GM19025 (cell line): ENCODE data around the gene PHF13.
"Not testable (repeated sequence)": the region's sequence is repeated elsewhere in the genome, so short reads cannot be mapped to it uniquely, and the experiment has no call there.

Source experiments
- ATAC-seq: cut with Tn5 transposase; IDR thresholded peaks from one replicate; pipeline ENCODE4 v1.9.1; 2021; ENCODE audit warnings: mild to moderate bottlenecking, low read depth, moderate library complexity; ENCODE audit not compliant: unreplicated experiment

The PHF13 gene

DNA sequence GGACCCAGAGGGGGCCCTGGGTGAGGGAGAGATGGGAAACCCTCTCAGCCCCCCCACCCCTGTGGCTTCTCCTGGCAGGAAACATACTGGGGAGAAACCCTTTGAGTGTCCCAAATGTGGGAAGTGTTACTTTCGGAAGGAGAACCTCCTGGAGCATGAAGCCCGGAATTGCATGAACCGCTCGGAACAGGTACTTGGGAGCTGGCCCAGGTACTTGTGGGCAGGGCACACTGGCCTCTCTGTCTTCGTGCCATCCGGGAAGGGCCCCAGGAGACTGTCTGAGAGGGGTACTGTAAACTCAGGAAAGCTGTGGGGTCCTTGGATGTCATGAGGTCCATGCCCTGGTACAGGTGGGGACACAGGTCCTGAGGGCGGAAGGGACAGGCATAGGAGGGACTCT is 27.7 kb upstream of the PHF13 start:
- ATAC-seq: no peak

DNA sequence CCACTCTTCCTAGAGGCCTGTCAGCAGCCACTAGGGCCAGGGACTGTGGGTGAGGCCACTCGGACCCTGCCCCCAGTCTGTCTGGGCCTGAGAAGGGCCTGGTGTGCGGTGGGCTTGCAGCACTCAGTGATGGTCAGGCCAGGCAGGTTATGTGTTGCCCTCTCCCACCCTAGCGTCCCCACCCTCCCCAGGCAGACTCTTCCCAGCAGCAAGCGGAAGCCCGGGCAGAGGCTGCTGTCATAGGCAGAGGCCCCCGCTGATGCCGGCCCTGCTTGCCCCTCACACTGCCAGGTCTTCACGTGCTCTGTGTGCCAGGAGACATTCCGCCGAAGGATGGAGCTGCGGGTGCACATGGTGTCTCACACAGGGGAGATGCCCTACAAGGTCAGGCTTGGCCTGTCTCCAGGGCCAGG is 27.1 kb upstream of the PHF13 start:
- ATAC-seq: no peak

DNA sequence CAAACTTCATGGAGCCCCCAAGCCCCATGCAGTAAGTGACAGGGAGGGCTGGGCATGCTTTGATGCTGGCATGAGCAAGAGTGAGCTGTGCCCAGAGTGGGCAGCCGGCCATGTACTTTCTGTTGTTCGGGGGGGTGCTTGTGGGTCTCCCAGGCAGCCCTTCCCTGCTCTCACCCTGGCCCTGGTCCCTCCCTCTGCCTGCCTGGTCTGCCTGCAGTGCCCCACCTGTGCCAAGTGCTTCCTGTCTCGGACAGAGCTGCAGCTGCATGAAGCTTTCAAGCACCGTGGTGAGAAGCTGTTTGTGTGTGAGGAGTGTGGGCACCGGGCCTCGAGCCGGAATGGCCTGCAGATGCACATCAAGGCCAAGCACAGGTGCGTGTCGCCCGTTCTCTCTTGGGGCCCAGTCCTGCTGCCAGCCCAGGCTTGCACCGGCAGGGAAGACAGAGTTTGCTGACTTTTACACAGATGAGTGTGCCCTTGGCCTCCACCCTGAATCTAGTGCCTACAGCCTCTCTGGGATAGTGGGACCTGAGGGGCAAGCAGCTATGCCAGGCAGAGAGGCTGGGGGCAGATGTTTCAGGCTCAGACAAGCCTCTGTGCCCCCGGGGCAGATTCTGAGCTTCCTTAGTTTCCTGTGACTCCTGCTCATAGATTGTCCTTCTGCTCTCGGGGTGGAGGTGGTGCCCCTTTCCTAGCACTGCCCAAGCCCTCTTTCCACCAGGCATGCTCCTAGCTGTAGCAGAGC is 26.1 kb upstream of the PHF13 start:
- ATAC-seq: no peak

DNA sequence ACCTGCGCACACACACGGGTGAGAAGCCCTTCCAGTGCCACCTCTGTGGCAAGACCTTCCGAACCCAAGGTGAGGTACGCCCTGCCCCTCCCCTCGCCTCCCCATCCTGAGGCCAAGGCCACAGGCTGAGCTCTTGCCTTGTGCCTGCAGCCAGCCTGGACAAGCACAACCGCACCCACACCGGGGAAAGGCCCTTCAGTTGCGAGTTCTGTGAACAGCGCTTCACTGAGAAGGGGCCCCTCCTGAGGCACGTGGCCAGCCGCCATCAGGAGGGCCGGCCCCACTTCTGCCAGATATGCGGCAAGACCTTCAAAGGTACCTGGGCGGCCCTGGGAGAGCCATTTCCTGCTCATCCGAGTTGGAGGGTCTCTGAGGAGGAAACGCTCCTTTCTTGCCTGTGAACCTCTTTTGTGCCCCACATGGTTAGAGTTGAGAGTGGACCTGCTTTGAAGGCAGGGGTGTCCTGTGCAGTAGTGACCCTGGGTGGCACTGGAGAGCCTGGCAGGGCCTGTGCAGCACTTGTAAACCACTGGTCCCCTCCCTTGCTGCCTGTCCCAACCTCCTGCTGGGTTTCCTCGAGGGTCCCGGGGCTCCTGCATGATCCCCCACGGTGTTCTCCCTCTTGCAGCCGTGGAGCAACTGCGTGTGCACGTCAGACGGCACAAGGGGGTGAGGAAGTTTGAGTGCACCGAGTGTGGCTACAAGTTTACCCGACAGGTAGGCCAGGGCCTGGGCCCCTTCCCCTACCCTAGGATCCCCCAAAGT is 25.2 kb upstream of the PHF13 start:
- no peak for ATAC-seq

DNA sequence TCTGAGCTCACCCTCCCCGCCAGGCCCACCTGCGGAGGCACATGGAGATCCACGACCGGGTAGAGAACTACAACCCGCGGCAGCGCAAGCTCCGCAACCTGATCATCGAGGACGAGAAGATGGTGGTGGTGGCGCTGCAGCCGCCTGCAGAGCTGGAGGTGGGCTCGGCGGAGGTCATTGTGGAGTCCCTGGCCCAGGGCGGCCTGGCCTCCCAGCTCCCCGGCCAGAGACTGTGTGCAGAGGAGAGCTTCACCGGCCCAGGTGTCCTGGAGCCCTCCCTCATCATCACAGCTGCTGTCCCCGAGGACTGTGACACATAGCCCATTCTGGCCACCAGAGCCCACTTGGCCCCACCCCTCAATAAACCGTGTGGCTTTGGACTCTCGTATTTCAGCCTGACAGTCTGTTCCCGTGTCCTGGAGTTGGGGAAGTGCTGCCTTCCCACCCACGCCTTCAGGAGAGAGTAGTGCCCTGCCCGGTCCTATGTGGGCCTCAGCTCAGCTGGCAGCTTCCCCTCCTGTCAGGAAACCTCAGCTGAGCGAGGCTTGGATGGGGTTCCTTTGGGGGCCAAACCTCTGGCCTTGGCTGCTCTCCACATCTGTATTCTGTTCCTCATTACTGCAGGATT is 24.5 kb upstream of the PHF13 start:
- no peak for ATAC-seq

DNA sequence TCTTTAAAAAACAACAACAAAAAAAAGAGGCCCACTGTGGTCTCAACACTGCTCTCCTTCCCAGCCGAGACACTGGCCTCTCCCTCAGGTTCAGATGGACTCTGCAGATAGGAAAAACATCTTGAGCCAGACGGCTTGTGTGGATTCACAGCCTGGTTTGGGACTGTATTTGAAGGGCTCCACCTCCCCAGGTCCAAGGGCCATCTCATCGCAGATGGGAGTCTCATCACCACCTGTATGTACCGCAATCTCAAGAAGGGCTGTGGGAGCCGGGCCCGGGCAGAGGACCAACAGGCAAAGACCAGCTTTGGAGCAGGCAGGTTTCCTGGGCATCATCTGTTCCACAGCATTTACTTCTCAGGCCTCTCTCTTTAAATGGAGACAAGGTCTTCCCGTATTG is 23.5 kb upstream of the PHF13 start:
- ATAC-seq: no peak

DNA sequence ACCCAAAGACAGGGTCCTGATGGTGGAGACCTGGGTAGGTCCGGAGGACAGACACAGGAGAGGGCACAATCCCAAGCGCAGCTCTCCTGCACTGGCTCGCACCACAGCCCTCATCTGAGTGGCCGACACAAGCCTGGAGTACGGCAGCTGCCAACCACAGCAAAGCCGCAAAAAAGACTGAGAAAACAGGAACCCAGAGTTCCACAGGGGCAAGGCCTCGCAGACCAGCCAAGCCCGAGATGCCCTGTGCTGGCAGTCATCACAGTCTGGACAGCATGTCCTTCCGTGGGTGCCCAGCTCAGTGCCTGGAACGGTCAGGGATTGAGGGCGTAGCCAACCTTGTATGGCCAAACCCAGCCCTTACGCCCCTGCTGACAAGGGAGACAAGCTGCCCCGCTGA is 22.3 kb upstream of the PHF13 start:
- no peak for ATAC-seq

DNA sequence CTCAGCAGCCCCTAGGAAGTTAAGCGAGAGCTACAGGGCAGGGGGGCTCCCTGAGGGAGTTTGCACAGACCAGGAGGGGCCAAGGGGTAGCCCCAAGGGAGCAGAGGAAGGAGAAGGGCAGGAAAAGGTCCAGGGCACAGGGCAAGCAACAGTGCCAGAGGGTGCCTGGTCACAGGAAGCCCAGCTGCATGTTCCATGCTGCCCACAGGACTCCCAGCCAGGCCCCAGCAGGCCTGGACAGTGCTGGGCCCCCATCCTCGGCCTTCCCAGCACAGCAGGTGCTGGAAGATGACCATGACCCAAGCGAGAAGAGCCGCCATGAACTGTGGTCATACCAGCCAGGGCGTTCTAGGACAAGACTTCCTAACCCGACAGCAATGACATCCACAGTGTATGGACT is 21.9 kb upstream of the PHF13 start:
- no peak for ATAC-seq

DNA sequence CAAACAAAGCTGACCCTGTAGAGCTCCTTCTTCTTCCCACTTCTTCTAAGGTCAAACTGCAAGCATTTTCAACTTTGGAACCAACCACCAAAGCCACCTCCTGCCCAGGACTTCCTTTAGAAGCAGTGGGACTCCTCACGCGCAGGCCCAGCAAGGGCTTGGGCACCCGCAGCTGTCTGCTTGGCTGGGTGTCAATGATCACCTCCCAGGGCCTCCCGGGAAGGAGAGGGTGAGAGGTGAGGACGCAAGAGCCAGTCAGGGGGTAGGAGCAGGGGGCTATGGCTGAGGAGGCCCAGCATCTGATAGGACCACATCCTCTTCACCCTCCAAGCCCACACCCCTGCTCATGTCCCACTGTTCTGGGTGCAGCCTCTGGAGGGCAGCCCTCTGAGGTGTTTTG is 21.1 kb upstream of the PHF13 start:
- no peak for ATAC-seq

DNA sequence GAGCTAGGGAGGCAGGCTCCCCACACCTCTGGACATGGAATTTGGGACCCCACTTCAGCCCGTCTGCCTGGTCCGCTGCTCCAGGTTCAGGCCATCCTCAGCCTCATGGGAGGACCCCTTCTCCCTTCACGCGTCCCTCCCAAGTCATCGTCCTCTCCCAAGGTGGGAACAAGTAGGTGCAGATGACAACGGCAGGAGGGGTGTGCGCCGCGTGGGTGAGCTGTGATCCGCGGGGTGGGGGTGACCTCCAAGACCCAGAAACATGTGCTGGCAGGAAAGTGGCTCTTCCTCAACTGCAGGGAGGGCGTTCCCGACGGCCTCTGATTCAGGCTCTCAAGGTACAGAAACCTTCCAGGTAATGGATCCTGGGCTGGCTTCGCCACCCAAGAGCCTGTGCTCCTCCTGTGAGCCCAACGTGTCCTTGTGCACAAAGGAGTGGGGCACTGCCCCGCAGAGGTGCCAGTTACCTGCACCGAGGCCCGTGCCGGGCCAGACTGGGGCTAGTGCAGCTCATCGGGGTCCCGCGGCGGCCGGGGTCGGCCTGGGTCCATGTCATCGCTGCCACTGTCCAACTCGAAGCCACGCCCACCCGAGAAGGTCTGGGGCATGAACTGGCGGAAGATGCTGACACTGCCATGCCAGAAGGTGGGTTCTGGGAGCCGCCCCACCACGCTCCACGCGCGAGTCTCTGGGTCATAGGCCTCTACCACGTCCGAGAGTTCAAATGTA is 20.5 kb upstream of the PHF13 start:
- ATAC-seq: no peak

DNA sequence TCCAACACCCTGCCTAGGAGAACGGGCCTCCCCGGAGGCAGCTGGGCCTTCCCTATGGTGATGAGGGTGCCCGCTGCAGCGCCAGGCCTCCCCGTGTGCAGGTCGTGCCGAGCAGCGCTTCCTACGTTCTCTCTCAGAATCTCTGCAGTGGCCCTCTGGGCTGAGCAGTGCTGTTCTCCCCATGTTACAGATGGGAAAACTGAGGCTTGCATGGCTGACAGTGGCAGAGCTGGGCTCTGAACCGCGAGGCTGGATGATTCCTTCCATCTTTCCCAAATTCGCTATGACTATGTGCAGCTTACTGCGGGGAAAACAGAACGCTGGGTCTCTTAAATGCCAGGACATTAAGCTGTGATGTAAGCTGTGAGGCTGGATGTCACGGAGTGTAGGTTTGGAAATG is 19.7 kb upstream of the PHF13 start:
- no peak for ATAC-seq

DNA sequence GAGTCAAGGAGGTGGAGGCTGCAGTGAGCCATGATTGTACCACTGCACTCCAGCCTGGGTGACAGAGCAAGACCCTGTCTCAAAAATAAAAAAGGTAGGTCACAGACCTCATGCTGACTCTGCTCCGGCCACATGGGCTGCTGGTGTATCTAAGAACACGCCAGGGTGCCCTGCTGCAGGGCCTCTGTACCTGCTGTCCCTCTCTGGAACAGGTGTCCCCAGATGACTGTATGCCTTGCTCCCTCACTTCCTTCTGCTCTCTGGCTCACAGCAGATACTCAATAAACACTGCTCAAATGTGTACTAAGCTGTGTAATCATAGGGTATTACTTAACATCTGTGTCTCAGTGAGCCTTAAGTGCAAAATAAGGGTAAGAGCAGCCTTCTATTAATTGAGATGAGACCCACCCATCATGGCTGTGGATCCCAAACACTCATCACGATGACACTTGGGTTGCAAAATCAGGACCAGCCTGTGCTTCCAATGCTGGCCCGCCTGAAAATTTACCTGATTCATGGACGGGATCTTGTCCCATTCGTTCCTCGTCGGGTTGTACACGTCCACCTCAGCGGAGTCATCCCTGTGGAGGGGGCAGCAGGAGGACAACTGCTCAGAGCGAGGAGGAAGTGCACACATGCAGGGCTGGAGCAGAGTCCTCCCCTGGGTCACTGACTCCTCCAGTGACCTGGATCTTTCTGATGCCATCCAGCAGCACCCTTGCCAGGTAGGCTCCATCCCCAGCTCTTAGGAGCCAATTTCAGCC is 18.4 kb upstream of the PHF13 start:
- ATAC-seq: no peak

DNA sequence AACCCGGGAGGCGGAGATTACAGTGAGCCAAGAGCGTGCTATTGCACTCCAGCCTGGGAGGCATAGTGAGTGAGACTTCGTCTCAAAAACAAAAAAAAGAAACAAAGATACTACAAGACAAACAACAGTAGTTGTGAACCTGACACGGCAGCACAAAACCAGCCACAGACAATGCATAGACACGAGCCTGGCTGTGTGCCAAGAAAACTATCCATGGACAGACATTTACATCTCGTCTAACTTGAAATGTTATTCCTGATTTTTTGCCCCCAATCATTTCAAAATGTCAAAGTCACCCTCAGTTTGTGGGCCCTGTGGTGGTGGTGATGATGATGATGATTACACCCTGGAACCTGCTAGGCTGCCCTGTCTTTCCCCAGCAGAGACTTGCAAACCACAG is 17.2 kb upstream of the PHF13 start:
- no peak for ATAC-seq

DNA sequence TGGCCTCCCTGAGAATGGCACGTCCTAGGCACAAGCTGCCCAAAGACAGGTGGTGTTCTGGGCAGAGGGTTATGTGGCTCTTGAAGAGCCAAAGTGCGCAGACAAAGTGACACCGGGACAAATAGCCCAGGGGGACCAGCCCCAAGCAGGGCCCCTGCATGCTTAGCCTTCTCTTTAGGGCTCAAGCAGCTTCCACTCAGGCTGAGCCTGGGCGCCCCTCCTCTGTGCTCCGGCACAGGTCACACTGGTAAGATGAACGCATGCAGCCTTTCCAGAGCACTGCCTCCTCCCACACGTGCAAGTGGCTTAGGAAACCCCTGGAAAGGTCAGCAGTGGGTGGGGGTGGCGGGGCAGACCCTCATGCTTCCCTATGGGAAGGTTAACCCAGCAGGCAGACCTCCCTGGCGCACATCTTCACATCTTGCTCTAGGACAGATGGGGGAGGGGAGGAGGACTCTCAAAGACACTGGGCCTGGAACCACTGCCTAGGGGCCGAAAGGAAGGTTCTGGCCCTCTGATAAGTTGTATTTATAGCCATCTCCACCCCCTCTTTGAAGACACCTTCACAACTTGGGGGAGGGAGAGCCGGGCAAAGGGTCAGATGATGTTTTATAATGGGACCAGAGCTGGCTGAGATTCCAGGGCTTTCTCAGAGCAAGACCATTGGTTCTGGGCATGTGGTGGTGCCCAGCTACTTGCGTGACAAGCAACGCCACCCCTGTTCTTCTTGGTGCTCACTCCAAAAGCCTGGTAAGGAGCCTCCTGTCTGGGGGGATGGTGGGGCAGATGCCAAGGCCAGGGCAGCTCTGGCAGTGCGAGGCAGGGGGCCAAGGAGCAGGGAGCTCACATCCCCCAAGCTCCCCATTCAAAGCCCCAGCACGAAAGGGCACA is 16.4 kb upstream of the PHF13 start:
- no peak for ATAC-seq

DNA sequence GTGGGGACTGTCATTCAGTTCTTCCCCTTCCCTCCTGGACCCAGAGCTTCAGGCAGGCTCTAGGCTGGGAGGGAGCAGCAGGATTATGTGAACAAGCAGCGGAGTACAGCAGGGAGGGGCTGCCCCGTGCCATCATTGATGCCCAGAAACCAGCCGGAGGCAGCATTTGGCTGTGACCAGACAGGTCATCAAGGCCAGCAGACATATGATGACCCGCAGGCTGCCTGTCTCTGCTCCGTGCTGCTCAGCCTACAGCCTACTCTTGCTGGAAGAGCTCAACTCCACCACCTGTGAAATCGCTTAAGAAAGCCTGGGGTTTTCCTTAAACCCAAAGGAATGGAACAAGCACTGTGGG is 15.8 kb upstream of the PHF13 start:
- ATAC-seq: no peak

DNA sequence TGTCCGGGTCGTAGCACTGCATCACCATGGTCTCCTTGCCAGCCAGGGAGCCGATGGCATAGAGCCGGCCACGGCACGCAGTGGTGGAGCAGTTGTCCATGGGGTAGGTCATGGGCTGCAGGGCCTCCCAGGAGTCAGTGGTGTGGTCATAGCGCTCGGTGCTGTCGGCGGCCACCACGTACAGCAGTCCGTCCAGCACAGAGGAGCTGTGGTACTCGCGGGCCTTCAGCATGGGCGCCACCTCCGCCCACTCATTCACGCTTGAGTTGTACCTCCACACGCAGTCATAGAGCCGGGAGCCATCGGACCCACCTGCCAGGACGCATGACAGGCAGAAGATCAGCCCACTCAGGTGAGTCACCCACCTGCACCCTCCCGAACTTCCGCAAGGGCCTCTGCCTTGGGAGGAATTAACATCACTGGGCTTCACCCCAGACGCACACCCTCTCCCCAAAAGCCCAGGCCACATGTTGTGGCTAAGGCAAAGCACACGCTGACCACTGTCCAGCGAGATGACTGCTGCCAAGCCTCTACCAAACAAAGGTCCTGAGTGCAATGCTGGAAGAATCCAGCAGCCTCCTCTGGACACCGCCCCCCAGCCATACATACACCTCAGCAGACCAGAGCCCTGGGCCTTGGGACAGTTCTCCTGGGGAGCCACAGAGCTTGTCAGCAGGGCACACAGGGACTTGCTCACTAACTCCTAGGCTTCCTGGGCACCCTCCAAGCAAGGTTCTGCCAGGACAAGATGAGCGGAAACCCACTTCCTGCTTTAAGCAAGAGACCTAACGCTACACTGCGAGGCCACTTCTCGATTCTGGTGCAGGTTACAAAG is 14.2 kb upstream of the PHF13 start:
- no peak for ATAC-seq

DNA sequence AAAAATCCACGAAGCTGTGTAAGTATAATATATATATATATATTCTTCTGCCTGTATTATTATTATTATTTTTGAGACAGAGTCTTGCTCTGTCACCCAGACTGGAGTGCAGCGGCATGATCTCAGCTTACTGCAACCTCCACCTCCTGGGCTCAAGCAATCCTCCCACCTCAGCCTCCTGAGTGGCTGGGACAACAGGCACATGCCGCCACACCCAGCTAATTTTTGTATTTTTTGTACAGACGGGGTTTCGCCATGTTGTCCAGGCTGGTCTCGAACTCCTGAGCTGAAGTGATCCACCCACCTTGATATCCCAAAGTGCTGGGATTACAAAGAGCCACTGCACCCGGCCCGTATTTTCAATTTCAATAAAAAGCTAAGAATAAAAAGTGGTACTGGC is 13.5 kb upstream of the PHF13 start:
- not testable (repeated sequence) for ATAC-seq

DNA sequence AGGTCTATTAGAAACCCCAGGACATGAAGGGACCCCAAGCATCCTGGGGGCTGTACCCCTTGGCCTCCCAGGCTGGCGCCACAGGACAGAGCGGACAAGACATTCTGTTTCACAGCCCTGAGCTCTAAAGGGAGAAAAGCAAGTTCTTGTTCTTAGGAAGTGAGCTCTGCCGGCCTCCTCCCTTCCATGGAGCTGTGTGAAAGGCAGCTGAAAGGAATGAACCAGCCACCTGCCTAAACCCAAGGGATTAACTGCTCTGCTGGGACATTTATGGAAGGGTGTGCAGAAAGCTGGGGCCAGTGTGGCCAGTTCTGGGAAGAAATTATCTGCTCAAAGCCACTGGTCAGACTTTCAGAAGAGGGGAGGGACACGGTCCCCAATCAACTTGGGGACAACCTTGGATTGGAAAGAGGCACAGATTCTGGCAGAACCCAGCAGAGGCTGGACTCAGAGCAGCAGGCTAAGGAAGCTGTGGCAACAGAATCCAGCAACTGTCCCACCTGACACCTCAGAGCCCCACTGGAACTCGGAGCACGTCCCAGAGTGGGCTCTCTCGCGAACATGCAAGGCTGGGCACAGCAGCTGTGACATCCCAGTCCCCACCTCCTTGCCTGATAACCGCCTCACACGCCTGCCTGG is 13.0 kb upstream of the PHF13 start:
- ATAC-seq: peak; percentile 1
